CD4-positive, alpha-beta memory T cell (primary cell): ENCODE data around the gene CENPM. TPM values are rescaled to one million over a fixed set of nuclear protein-coding genes. Genes with fewer than 3 reads are reported as not detected.

Source experiments
- CTCF ChIA-PET: fragments of 350-600 bp; sonication (Branson Sonifier 250); formaldehyde crosslinking; loops from one replicate; lab custom pipeline; 2021; ENCODE audit warnings: inconsistent platforms; ENCODE audit not compliant: partially characterized antibody; lab: Charles Lee
- POLR2A ChIA-PET: fragments of 350-600 bp; sonication (Branson Sonifier 250); formaldehyde crosslinking; loops from one replicate; lab custom pipeline; 2021; ENCODE audit not compliant: partially characterized antibody; lab: Charles Lee
- DNase-seq, 5 donors: peaks; one replicate each; pipeline versions ENCODE4 v3.0.0 to v3.0.0-alpha.2; 2020 to 2022; ENCODE audit warnings: mixed read lengths in 1 of 5
- H3K27ac ChIP-seq: one replicate; pipeline ENCODE4 v1.7.0; 2013; ENCODE audit warnings: low read depth, low read length
- H3K27me3 ChIP-seq: 2 replicates; pipeline ENCODE4 v1.7.0; 2013; ENCODE audit warnings: mild to moderate bottlenecking, low read length, moderate library complexity; ENCODE audit not compliant: insufficient read depth
- H3K36me3 ChIP-seq: 2 replicates; pipeline ENCODE4 v1.7.0; 2013; ENCODE audit warnings: mild to moderate bottlenecking, low read length, moderate library complexity; ENCODE audit not compliant: insufficient read depth
- H3K4me1 ChIP-seq: 2 replicates; pipeline ENCODE4 v1.7.0; 2013; ENCODE audit warnings: mild to moderate bottlenecking, low read length, moderate library complexity; ENCODE audit not compliant: insufficient read depth
- H3K4me3 ChIP-seq, 2 donors: one replicate each; pipeline ENCODE4 v1.7.0; 2013; ENCODE audit warnings: low read length in 2 of 2, mild to moderate bottlenecking in 1 of 2
- H3K9me3 ChIP-seq, 2 donors: one replicate each; pipeline ENCODE4 v1.7.0; 2013; ENCODE audit warnings: low read length in 2 of 2, control low read depth in 1 of 2; ENCODE audit not compliant: control insufficient read depth in 1 of 2
- H3K27ac Mint-ChIP-seq, 7 donors: one replicate each; pipeline ENCODE4 v1.8.0; 2020 to 2021; ENCODE audit warnings: mixed read lengths in 7 of 7, mild to moderate bottlenecking in 6 of 7, inconsistent platforms in 3 of 7, moderate library complexity in 3 of 7
- H3K27me3 Mint-ChIP-seq, 2 donors: one replicate each; pipeline ENCODE4 v1.8.0; 2020 to 2021; ENCODE audit warnings: mixed read lengths in 2 of 2
- H3K36me3 Mint-ChIP-seq, 2 donors: one replicate each; pipeline ENCODE4 v1.8.0; 2020 to 2021; ENCODE audit warnings: mixed read lengths in 2 of 2, inconsistent platforms in 1 of 2, mild to moderate bottlenecking in 1 of 2
- H3K4me1 Mint-ChIP-seq, 4 donors: one replicate each; pipeline ENCODE4 v1.8.0; 2020 to 2021; ENCODE audit warnings: mixed read lengths in 4 of 4, mild to moderate bottlenecking in 1 of 4
- H3K4me3 Mint-ChIP-seq, 8 donors: one replicate each; pipeline ENCODE4 v1.8.0; 2020 to 2021; ENCODE audit warnings: mixed read lengths in 8 of 8, mild to moderate bottlenecking in 7 of 8, moderate library complexity in 6 of 8, inconsistent platforms in 3 of 8
- H3K9me3 Mint-ChIP-seq, 8 donors: one replicate each; pipeline ENCODE4 v1.8.0; 2020 to 2021; ENCODE audit warnings: mixed read lengths in 8 of 8, mild to moderate bottlenecking in 5 of 8, inconsistent platforms in 3 of 8, moderate library complexity in 1 of 8
- intact Hi-C: fragments of 100-400 bp; cut with micrococcal nuclease; formaldehyde crosslinking; loops from one replicate; pipeline ENCODE4 v1.15.1; 2023
- polyA plus RNA-seq, 2 donors: library from polyadenylated mRNA; unstranded; fragments of 300-500 nt; fragmentation: Illumina TruSeq; gene quantifications; one replicate each; pipeline ENCODE4 v1.2.3, GENCODE V29; 2021
- total RNA-seq, 2 experiments: library from RNA; stranded (reverse); gene quantifications; one replicate each; pipeline ENCODE4 v1.2.3, GENCODE V29; 2021

The CENPM gene
- total and polyA plus RNA-seq, 4 experiments from 2014 or later: 7.6 to 19.2 (median 13.1) TPM

- POLR2A ChIA-PET: interaction anchor here (0.7 to 6.4 kb wide), 50 partner anchors 9 to 989 kb away, joined by 3 to 223 read pairs (median 5); partner anchors contain the start of genes ACO2, CCDC134, DESI1 and MEI1
- no peaks in the 10 kb centered on the region for H3K27me3 Mint-ChIP-seq
- Histone ChIP-seq H3K4me3 (peak overlapping the region in 1 of 2 donors; percentile 41), H3K27ac (peak overlapping the region; percentile 95), H3K4me1 (peaks cover 40% of the 10 kb centered on the region), H3K27me3 (no peaks in the 10 kb centered on the region), H3K36me3 (no peaks in the 10 kb centered on the region), H3K9me3 (no peaks in the 10 kb centered on the region)
- peak overlapping the region; percentile 66 to 98 (median 92) for H3K4me3 Mint-ChIP-seq
- H3K4me1 Mint-ChIP-seq: peaks cover 36 to 61% (median 44%) of the 10 kb centered on the region in 4 donors
- intact Hi-C loops: loop anchor here (1.0 to 5.0 kb wide), 12 partner anchors 15 to 474 kb away; partner anchors contain the start of genes ACO2, CCDC134, DESI1 and PHF5A
- H3K36me3 Mint-ChIP-seq: peaks cover 0 to 7% of the 10 kb centered on the region in 2 donors
- peak; percentile 86 to 90 (median 89) for DNase-seq
- H3K9me3 Mint-ChIP-seq: peaks cover 0 to 9% (median 0%) of the 10 kb centered on the region in 8 donors
- H3K27ac Mint-ChIP-seq: peak overlapping the region; percentile 98 to 100 (median 100)
- CTCF ChIA-PET: interaction anchor here (0.5 to 8.0 kb wide), 46 partner anchors 9 to 504 kb away, joined by 3 to 143 read pairs (median 4); partner anchors contain the start of genes CCDC134, MEI1, NDUFA6 and PMM1
Observed at GRCh38 chr22:41940832-41941765, 5.9 kb downstream of the CENPM start.

DNA sequence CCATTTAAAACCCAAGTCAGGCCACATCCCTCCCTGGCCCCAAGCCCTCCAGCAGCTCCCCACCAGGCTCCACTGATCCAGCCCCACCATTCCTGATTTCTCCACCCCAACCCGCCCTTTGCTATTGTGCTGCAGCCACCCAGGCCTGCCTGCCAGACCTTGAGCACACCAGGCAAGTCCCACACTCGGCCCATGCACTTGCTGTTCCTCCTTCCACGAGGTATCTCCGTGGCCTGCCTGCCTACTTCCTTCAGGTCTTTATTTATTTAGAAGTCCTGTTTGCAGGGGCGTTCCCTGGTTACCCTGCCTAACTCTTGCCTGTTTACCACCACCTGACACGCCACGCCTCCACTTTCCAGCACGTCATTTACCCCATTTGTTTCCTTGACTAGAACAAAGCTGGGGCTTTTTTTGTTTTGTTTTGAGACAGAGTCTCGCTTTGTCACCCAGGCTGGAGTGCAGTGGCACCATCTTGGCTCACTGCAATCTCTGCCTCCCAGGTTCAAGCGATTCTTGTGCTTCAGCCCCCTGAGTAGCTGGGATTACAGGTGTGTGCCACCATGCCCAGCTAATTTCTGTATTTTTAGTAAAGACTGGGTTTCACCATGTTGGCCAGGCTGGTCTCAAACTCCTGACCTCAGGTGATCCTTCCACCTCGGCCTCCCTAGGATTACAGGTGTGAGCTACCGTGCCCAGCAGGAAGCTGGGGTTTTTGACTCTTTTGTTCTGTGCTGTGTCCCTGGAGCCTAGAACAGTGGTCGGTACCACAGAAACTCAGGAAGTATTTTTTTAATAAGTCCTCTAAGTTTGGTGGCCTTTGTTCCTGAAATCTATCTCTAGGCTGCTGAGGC, 6.7 kb downstream of the CENPM start:
- intact Hi-C loops: loop anchor here (1.0 to 5.0 kb wide), 6 partner anchors 14 to 473 kb away; partner anchors contain the start of genes ACO2, DESI1, PHF5A and SNU13
- peaks cover 31 to 55% (median 40%) of the 10 kb centered on the region in 4 donors for H3K4me1 Mint-ChIP-seq
- no peaks in the 10 kb centered on the region for H3K27me3 Mint-ChIP-seq
- peak overlapping the region; percentile 78 to 98 (median 92) for H3K4me3 Mint-ChIP-seq
- POLR2A ChIA-PET: interaction anchor here (0.7 to 6.4 kb wide), 54 partner anchors 10 to 989 kb away, joined by 3 to 223 read pairs (median 5); partner anchors contain the start of genes ACO2, CCDC134, DESI1 and MEI1
- no peaks in the 10 kb centered on the region for H3K9me3 ChIP-seq
- no peaks in the 10 kb centered on the region for H3K36me3 ChIP-seq
- peak overlapping the region; percentile 98 to 100 (median 100) for H3K27ac Mint-ChIP-seq
- peak overlapping the region in 1 of 2 donors; percentile 41 for H3K4me3 ChIP-seq
- DNase-seq: peak; percentile 96 to 100 (median 99)
- peaks cover 0 to 9% (median 0%) of the 10 kb centered on the region in 8 donors for H3K9me3 Mint-ChIP-seq
- CTCF ChIA-PET: interaction anchor here (0.5 to 8.0 kb wide), 42 partner anchors 8 to 505 kb away, joined by 3 to 143 read pairs (median 5); partner anchors contain the start of genes CCDC134, MEI1, PMM1 and SNU13
- H3K27ac ChIP-seq: peak overlapping the region; percentile 95
- H3K4me1 ChIP-seq: peaks cover 34% of the 10 kb centered on the region
- H3K27me3 ChIP-seq: no peaks in the 10 kb centered on the region
- peaks cover 0 to 7% of the 10 kb centered on the region in 2 donors for H3K36me3 Mint-ChIP-seq

- Histone ChIP-seq H3K27me3 (no peaks in the 10 kb centered on the region), H3K36me3 (no peaks in the 10 kb centered on the region), H3K4me1 (peaks cover 34% of the 10 kb centered on the region), H3K27ac (no peak overlapping the region), H3K4me3 (no peak overlapping the region), H3K9me3 (no peaks in the 10 kb centered on the region)
- peaks cover 0 to 9% (median 0%) of the 10 kb centered on the region in 8 donors for H3K9me3 Mint-ChIP-seq
- H3K36me3 Mint-ChIP-seq: peaks cover 0 to 7% of the 10 kb centered on the region in 2 donors
- peaks cover 31 to 47% (median 37%) of the 10 kb centered on the region in 4 donors for H3K4me1 Mint-ChIP-seq
- no peak for DNase-seq
- intact Hi-C loops: no loop called here
- peak overlapping the region in 3 of 7 donors; percentile 15 to 98 (median 72) for H3K27ac Mint-ChIP-seq
- POLR2A ChIA-PET: interaction anchor here (1.0 to 6.4 kb wide), 4 partner anchors 11 to 136 kb away, joined by 4 to 223 read pairs (median 6); partner anchors contain the start of genes CCDC134, SREBF2 and TNFRSF13C
- H3K4me3 Mint-ChIP-seq: peak overlapping the region in 1 of 8 donors; percentile 25
- H3K27me3 Mint-ChIP-seq: no peaks in the 10 kb centered on the region
- CTCF ChIA-PET: interaction anchor here (1.1 to 8.0 kb wide), 2 partner anchors 11 to 240 kb away, joined by 5 to 115 read pairs; partner anchors contain the start of gene TNFRSF13C
Observed at GRCh38 chr22:41936894-41937169, 10.1 kb downstream of the CENPM start.

- H3K36me3 Mint-ChIP-seq: peaks cover 0 to 5% of the 10 kb centered on the region in 2 donors
- CTCF ChIA-PET: interaction anchor here (1.9 to 8.0 kb wide), 2 partner anchors 10 to 238 kb away, joined by 6 to 115 read pairs; partner anchors contain the start of gene TNFRSF13C
- intact Hi-C loops: no loop called here
- H3K4me1 Mint-ChIP-seq: peaks cover 20 to 34% (median 27%) of the 10 kb centered on the region in 4 donors
- Histone ChIP-seq H3K9me3 (no peaks in the 10 kb centered on the region), H3K4me1 (peaks cover 23% of the 10 kb centered on the region), H3K27me3 (no peaks in the 10 kb centered on the region), H3K36me3 (no peaks in the 10 kb centered on the region), H3K27ac (no peak overlapping the region), H3K4me3 (no peak overlapping the region)
- H3K9me3 Mint-ChIP-seq: peaks cover 0 to 9% (median 0%) of the 10 kb centered on the region in 8 donors
- H3K4me3 Mint-ChIP-seq: no peak overlapping the region
- no peaks in the 10 kb centered on the region for H3K27me3 Mint-ChIP-seq
- POLR2A ChIA-PET: interaction anchor here (1.5 to 6.4 kb wide), 3 partner anchors 9 to 16 kb away, joined by 5 to 223 read pairs (median 8); partner anchors contain the start of gene TNFRSF13C
- H3K27ac Mint-ChIP-seq: peak overlapping the region in 2 of 7 donors; percentile 27 to 56
- DNase-seq: no peak
Observed at GRCh38 chr22:41935509-41935908, 11.4 kb downstream of the CENPM start.

- no peak for DNase-seq
- Mint-ChIP-seq H3K27ac (peak overlapping the region in 1 of 7 donors; percentile 53), H3K4me3 (no peak overlapping the region), H3K36me3 (peaks cover 0 to 2% of the 10 kb centered on the region in 2 donors), H3K9me3 (peaks cover 0 to 7% (median 0%) of the 10 kb centered on the region in 8 donors), H3K27me3 (no peaks in the 10 kb centered on the region), H3K4me1 (peaks cover 18 to 29% (median 23%) of the 10 kb centered on the region in 4 donors)
- Histone ChIP-seq H3K4me3 (no peak overlapping the region), H3K36me3 (no peaks in the 10 kb centered on the region), H3K27me3 (no peaks in the 10 kb centered on the region), H3K27ac (no peak overlapping the region), H3K4me1 (peaks cover 21% of the 10 kb centered on the region), H3K9me3 (no peaks in the 10 kb centered on the region)
- POLR2A ChIA-PET: interaction anchor here (1.1 to 1.7 kb wide), 3 partner anchors 9 to 154 kb away, joined by 4 to 8 read pairs (median 5); partner anchors contain the start of genes SREBF2 and TNFRSF13C
- intact Hi-C loops: no loop called here
- CTCF ChIA-PET: interaction anchor here (0.8 to 8.0 kb wide), 3 partner anchors 9 to 238 kb away, joined by 3 to 115 read pairs (median 6); partner anchors contain the start of gene TNFRSF13C
Observed at GRCh38 chr22:41935015-41935351, 12.0 kb downstream of the CENPM start.
